Embryonic facial prominence (tissue), 1 donor: ENCODE measurements around the gene NLGN1.

Source experiments
- DNase-seq: peaks from one replicate; pipeline ENCODE4 v3.0.0-alpha.2; 2016; ENCODE audit errors: extremely low spot score

Gene NLGN1

DNA sequence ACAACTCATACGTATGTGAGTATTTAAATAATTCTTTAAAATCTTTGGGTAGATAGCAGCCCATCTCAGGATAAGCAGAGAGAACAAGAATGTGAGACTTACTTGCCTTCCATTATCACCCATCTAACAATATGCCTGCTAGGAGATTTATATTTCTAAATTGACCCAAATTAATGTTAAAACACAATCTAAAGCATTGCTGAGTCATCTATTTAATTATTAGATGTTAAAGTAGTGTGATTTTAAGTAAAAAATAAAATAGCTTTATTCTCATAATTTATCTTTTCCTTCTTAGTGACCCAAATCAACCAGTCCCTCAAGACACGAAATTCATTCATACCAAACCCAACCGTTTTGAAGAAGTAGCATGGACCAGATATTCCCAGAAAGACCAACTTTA is 882.6 kb downstream of the NLGN1 start:
- no peak for DNase-seq

DNA sequence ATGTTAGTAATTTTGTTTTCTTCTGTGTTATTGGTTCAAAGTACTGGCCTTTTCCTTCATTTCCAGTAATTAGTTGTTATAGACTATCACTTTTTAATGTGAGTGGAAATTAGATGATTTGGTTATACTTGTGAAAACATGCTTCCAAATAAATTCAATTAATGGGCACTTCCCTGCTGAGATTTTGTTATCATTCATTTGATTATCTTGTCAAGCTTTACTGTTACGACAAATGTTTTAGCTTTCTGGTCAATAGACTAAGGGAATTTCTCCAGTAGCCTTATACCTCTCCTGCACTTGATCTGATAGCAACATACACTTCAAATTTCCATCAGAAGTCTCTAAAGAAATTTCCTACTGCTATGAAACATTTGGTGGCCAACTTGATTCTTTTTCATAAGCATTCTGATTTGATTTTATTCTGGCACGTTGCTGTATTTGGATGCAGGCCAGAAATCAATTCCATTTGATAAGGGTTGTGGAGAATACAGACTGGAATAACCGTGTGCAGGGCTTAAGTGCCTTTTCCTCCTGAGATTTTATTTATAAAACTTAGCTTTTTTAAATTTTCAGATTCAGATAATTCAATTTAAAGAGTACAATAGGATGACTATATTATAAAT is 887.8 kb downstream of the NLGN1 start:
- DNase-seq = no peak

DNA sequence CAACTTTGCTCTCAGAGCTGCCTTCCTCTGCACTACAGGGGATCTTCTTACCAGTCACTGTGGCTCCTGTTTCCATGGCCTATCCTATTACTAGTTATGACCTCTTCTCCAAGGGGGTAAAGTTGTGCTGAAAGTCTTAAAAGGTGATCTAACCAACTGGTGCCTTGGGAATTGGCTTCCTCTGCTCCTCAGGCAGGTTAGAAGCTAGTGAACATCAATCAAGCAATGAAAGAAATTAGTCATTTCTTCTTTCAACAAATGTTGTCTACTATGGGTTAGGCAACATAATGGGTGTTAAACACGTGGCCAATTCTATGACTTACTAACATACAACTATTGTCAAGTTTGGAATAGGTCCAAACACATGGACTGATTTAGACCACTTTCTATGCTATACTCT is 890.2 kb downstream of the NLGN1 start:
- DNase-seq = no peak

DNA sequence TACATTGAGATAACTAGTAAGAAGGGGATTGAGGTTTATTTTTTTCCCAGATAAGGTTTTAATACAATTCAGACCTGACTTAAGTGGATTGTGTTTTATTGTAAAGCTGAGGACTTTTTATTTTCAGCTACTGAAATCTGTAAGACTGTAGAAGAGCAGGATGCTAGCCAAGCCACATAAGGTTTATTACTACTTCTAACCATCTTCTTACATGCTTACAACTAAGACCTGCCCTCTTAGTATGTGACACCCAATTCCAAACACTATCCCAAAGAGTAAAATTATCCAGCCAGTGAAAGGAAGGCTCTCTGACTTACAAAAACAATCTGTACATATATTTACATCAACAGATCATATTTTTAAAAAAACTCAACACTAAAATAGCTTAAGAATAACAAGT is 897.1 kb downstream of the NLGN1 start:
- no peak for DNase-seq

DNA sequence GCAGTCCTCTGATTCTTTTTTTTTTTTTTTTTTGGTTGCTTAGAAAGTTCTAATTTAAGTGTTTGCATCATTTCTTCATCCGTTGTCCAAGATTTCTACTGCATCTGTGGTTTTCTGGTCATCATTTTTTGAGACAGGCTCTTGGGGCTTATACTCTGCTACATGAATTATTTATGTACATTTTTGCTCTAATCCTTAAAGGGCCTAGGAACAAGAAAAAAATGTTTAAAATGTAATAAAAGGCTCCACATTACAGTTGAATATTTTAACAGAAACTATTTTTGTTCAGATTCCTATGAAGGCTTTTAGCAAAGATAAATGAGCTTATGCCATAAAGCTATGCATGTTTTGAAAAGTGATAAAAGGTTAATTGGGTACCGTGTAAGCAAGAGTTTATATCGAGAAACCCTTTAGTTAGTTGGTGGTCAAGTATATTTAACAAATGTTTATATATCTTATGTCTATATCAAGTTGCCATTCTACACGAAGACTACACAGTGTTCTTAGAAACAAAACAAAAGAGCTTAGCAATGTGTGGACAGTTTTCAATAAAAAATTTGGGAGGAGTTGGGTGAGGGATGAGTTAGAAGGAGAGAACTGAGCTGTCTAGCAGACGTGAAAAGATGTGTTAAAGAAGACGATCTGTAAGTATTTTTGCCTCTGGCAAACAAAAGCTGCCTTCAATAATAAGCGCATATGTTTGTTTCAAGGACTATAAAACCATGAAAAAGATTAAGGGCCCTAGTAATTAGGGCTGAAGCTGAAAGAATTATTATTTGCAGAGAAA is 898.0 kb downstream of the NLGN1 start:
- DNase-seq = no peak

DNA sequence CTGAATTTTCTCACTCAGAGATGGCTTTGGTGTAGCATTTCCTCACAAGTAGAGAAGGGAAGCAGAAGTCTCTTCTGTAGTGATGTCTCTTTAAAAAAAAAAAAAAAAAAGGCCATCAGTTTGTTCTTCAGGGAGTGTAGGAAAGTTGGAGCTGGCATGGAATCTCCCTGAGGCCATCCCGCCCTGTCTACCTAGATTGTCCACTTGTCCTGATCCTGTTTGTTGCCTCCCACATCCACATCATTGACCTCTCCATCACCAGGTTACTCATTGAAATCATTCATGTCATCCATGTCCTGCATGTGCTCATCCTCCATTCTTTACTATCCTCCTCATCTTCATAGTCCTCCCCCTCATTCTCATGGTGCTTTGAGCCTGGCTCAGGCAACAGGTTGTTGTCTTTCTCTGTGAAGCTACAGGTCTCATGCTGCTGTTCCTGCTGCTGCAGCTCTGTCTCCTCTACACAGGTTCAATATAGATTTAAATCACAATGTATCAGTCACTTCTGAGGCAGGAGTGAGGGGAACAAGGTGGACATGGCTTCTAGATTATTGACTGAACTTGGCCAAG is 905.3 kb downstream of the NLGN1 start:
- no peak for DNase-seq

DNA sequence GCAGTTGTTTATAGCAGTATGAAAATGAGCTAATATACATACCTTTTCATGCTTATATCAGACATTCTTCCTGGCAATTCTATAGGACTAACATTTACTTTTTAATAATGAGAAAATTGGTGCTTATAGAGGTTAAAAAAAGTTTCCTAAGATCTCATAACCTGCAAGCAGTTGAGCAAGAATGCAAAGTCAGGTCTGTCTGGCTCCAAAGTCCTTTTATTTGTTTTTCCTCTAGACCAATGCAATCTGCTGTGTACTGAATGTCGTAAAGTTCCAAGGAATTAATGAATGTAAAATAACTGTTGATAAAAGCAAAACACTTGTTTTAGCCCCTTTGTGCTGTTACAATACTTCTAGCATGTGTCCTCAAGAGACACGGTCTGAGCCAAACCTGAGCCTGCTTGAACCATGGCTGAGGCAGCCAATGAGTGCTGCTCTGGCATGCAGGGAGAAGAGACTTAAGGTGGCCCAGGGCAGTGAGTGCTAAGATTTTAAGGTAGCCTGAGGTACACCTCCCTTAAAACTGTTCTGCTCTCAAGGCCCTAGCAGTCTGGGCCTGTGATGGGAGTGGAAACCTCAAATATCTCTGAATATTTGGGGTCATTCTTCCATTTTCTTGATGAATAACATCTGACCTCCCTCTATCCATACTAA is 906.5 kb downstream of the NLGN1 start:
- no peak for DNase-seq

DNA sequence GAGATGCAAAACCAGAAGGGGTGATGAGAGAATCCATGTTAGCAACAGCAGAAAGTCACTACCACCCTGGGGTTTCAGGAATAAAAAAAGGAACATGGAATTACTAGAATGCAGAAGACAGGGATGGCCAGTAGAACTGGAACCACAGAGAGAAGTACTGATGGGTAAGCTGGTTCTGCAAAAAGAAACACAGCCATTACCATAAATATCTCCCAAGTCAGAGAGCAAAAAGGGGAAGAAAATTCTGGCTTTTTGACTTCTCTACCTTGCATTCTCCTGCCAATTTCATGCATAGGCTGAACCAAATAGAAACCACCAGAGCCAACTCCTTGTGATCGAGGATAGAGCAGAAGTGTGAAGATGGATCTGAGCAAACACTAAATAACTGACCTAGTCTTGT is 911.2 kb downstream of the NLGN1 start:
- no peak for DNase-seq

DNA sequence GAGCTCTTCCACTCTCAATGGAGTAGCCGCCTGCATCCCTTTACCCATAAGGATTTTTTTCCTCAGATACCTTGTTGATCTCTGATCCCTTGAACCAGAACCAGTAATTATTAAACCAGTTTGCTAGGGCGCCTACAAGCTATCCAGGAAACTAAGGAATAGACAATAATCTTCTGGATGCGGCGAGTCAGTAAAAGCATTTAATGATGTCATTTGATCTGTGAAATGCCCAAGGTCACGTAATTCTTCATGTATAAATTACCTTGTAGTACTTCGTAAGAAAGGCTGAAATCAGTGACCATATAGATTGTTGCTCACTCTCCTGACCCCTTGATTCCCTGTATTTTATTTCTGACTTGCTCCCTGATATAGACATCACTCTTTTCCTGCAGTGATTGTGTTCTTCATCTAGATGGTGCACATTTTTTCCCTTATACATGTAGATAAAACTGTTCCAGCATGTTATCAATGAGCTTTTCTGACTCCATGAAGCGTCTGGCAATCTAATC is 913.0 kb downstream of the NLGN1 start:
- no peak for DNase-seq

DNA sequence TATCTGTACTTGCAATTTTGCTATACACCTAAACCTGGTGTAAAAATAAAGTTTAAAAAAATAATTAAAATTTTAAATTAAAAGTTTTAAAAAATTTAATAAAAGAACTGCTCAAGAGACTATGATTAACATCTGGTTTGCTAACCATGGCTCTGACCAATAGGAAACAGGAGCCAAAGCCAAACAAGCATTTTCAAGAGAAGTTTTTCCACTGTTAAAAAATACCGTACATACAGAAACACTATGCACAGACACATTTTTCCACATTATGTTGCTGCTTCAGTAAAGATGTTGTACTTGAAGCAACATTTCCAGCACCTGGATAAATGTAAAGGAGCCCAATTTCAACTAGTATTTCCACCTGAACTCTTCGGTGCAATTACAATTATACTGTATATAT is 917.7 kb downstream of the NLGN1 start:
- no peak for DNase-seq

DNA sequence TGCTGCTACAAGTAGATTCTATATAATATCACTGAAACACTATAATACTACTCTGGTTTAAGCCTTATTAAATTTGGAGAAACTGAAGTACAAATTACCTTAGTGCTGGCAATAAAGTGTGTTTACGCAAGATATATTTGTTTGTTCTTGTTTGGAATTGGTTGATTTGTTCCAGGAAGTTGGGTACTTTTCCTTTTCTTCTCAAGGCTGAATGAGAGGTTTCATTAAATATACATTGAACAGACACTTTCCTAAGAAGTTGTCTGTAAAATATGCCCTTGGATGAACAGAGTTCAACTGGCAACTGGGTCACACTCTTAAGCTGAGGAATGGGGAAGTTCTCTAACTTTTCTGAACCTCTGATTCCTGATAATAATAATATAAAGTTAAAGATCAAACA is 919.5 kb downstream of the NLGN1 start:
- no peak for DNase-seq

DNA sequence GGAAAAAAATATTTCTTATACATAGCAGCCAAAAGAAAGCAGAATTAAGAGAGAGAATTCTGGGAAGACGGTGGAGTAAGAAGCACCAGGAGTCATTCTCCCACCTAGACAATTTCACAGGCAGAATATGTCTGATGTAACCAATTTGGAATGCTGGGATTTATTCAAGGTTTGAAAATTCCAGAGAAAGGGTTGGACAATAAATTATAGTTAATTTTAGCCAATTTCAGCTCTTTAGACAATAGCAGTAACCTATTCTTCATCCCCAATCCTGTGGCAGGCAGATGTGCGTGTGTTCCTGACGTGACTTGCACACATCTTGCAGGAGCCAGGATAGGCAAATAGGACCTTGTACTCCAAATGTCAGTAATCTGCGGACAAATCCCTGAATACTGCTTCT is 920.6 kb downstream of the NLGN1 start:
- DNase-seq = no peak

DNA sequence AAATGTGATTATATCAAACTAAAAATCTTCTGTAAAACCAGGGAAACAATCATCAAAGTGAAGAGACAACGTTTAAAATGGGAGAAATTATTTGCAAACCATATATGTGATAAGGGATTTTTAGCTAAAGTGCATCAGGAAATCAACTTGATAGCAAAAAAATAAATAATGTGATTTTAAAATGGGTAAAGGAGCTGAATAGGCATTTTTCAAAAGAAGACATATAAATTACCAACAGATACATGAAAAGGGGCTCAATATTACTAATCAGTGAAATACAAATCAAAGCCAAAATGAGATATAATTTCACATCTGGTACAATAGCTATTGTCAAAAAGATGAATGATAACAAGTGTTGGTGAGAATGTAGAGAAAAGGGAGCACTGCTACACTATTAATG is 924.0 kb downstream of the NLGN1 start:
- DNase-seq = no peak

DNA sequence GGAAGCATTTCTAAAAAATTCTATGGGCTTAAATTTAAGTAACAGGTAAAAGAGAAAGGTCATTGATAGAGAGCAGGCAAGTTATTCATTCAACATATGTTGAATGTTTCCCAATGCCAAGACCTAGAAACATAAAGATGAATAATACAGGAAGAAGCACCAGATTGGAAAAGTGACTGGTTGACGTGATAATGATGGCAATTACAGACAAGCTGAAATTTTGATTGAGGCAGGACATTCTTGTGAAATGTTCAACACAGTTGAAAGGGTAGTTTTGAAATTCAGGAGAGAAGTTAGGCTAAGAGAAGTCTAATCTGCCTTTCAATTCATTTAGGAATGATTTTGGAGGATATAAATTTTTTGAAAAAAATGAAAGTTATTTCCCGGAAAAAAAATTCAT is 925.2 kb downstream of the NLGN1 start:
- DNase-seq = no peak

DNA sequence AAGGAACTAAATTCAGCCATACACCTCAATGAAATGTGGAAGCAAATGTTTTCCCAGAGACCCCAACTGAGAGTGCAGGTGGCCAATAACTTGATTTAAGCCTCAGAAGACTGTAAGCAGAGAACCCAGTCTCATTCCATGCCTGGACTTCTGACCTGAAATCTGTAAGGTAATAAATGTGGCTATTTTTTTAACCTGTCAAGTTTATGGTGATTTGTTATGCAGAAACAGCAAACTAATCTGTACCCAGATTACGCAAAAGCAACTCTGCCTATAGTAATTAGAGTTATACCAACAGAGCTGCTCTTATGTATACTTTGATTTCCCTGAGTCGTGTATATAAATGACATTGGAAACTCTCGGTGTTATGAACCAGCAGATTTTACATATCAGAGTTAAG is 927.6 kb downstream of the NLGN1 start:
- DNase-seq = no peak

DNA sequence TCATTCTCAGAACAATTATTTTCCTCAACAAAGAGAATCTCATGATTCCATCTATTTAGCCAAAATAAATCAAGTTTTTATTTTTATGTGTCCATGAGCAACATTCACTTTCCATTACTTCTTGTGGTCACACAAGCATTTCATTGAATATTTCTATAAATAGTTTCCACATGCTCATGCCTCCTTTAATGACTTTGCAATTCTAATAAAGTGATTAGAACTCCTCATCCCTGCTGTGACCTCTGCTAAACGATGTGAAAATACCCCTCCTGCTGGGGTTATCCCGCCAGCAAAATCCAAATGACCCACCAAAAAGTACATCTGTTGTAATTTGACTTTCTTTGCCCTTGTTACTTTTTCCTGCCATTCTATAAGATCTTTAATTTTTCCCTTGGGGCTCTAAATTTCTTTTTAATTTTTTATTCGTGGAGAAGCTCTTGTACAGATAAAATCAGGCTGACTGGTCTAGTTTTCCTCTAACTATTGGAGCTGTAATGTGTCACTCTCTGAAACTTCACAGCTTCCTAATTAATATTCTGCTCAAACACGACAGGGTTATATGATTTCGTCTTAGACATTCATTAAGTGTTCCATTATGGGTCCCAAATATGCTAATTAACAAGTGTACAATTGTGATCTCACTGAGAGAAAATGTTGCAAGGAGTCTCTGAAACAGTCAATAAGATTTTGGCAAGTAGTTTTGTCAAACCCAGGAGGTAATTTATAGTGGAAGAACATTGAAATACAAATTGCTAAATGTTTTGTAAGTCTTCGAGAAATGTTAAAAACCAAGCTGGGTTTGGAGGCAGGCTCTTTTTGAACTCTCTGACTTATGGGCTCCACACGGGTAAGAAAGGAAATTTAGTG is 928.5 kb downstream of the NLGN1 start:
- DNase-seq = no peak

DNA sequence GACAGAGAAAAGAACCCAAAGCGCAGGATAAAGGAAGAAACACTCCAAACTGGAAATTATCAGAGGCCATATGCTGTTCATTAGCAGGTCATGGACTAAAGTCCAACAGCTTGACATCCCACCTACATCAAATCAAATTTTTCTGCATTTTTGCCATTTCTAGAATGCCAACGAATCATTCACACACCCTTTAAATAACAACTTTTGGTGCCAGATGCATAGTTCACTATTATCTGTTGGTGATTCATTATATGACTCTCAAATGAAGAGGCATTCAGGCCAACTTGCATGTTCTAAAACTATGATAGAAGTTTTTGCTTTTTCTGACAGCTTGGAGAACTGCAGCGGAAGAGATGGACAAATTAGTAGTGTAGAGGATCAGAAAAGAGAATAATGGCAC is 931.8 kb downstream of the NLGN1 start:
- DNase-seq = no peak

DNA sequence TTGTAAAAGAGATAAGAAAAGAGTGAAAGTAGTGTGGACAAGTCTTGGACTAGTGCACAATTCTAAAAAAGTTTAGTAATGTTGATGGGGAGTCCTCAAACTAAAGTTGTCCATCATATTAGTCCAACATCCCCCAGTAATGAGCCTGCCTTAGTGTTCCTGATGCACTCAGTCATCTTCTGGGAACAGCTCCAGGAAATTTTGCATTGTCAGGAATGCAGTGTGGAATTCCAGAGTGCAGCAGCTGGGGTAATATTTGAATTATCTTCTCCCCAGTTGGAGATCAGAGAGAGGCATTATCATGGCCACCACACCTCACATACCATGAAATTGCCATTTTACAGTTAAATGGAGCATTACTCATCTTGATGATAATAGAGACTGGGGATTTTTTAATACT is 932.8 kb downstream of the NLGN1 start:
- no peak for DNase-seq

DNA sequence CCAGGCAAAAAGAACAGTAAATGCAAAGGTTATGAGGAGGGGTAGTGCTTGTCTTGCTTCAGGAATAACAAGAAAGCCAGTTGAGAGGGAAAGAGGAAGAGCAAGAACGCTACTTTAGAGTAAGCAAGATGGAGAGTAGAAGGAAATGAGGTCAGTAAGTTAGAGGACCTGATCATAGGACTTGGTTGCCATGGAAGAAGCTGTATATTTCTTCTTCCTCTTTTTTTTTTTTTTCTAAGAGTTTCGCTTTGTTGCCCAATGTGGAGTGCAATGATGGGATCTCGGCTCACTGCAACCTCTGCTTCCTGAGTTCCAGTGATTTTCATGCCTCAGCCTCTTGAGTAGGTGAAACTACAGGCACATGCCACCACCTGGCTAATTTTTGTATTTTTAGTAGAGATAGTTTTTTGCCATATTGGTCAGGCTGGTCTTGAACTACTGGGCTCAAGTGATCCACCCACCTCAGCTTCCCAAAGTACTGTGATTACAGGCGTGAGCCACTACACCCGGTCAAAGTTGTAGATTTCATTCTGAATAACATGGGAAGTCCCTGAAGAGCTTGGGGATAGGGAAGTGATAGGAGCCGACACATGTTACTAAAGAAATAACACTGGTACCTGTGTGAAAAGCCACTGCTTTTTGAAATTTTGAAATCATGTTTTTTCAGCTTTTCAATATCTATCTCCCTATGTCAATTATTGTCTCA is 933.7 kb downstream of the NLGN1 start:
- DNase-seq = no peak

DNA sequence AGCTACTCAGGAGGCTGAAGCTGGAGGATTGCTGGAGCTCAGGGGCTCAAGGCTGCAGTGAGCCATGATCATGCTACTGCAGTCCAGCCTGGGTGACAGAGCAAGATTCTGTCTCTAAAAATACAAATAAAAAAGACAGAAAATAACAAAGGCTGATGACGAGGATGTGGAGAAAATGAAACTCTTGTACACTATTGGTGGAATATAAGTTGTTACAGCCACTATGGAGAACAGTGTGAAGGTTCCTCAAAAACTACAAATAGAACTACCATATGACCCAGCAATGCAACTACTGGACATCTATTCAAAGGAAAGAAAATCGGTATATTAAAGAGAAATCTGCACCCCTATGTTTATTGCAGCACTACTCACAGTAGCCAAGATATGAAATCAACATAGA is 934.8 kb downstream of the NLGN1 start:
- no peak for DNase-seq

DNA sequence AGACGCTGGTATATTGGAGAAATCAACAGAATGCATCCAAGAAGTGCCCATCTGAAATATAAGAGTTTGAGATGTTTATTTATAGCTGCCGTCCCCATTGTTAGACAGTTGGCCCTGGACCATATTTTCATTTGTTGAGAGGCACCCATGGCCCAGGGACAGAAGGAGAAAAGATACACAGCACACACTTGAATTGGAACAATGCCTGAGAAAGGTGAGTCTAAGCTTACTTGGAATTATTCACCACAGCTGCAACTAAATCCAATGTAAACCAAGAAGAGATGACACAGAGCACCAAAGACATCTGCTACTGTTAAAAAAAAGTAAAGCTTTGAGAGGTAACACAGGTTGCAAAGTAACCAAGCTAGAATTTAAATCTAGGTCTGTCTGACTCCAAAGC is 936.1 kb downstream of the NLGN1 start:
- no peak for DNase-seq
